HG03060 (cell line): ENCODE data around the gene FNIP2.
"Not testable (repeated sequence)": the region's sequence is repeated elsewhere in the genome, so short reads cannot be mapped to it uniquely, and the experiment has no call there.

Source experiments
- ATAC-seq: cut with Tn5 transposase; IDR thresholded peaks from one replicate; pipeline ENCODE4 v1.9.1; 2021; ENCODE audit warnings: low read depth, moderate number of reproducible peaks; ENCODE audit not compliant: unreplicated experiment

Gene FNIP2

GRCh38 chr4:158863296-158863695, 94.5 kb downstream of the FNIP2 start:
- no peak for ATAC-seq

- no peak for ATAC-seq
Measured at GRCh38 chr4:158865520-158866177, 96.8 kb downstream of the FNIP2 start.

- ATAC-seq: no peak
Measured at GRCh38 chr4:158869001-158869400, 100.2 kb downstream of the FNIP2 start.

GRCh38 chr4:158869761-158870160, 100.9 kb downstream of the FNIP2 start:
- ATAC-seq: no peak

GRCh38 chr4:158870282-158870625, 101.4 kb downstream of the FNIP2 start:
- no peak for ATAC-seq

- ATAC-seq: no peak
Measured at GRCh38 chr4:158870626-158871334, 102.0 kb downstream of the FNIP2 start.

GRCh38 chr4:158871335-158871724, 102.5 kb downstream of the FNIP2 start:
- ATAC-seq: no peak

GRCh38 chr4:158873795-158874401, 105.1 kb downstream of the FNIP2 start:
- no peak for ATAC-seq

- ATAC-seq: no peak
Measured at GRCh38 chr4:158875026-158875425, 106.2 kb downstream of the FNIP2 start.

- ATAC-seq: no peak
Measured at GRCh38 chr4:158875455-158875854, 106.6 kb downstream of the FNIP2 start.

GRCh38 chr4:158877069-158877468, 108.2 kb downstream of the FNIP2 start:
- no peak for ATAC-seq

GRCh38 chr4:158882142-158882541, 113.3 kb downstream of the FNIP2 start:
- ATAC-seq: not testable (repeated sequence)

- no peak for ATAC-seq
Measured at GRCh38 chr4:158884280-158884679, 115.5 kb downstream of the FNIP2 start.

GRCh38 chr4:158885564-158885963, 116.7 kb downstream of the FNIP2 start:
- no peak for ATAC-seq

GRCh38 chr4:158890294-158890693, 121.5 kb downstream of the FNIP2 start:
- ATAC-seq: no peak

GRCh38 chr4:158891256-158891655, 122.4 kb downstream of the FNIP2 start:
- ATAC-seq: no peak

GRCh38 chr4:158894826-158895225, 126.0 kb downstream of the FNIP2 start:
- ATAC-seq: no peak

GRCh38 chr4:158895797-158896576, 127.2 kb downstream of the FNIP2 start:
- no peak for ATAC-seq

GRCh38 chr4:158896577-158897238, 127.9 kb downstream of the FNIP2 start:
- ATAC-seq: not testable (repeated sequence)

- not testable (repeated sequence) for ATAC-seq
Measured at GRCh38 chr4:158900408-158900807, 131.6 kb downstream of the FNIP2 start.
